ENCODE results near the gene DNMT3L.

GRCh38 chr21:44301141-44301540 is 39.4 kb upstream of the DNMT3L start:
- TF ChIP-seq POLR2A (IDR thresholded peaks at IDR 0.05) (no peak), CTCF (IDR thresholded peaks at IDR 0.05) (peak in 1 of 6 experiments; percentile 3)

Data from Peyer's patch (tissue), 4 donors.